Esophagus squamous epithelium (tissue), 5 donors: ENCODE data around the gene KDM6B. TPM values are rescaled to one million over a fixed set of nuclear protein-coding genes. Genes with fewer than 3 reads are reported as not detected.

ENCODE experiments used
- DNase-seq: peaks from one replicate; lab custom pipeline; 2025; lab: John Stamatoyannopoulos, UW
- H3K27ac ChIP-seq, 4 donors: fragments of 200-600 bp; sonication (generic); one replicate each; pipeline ENCODE4 v1.5.1; 2016 to 2019; ENCODE audit warnings: mild to moderate bottlenecking in 1 of 4
- H3K27me3 ChIP-seq, 4 donors: fragments of 200-600 bp; sonication (generic); 1 replicate in 3 of 4; 2 replicates in 1 of 4; pipeline versions ENCODE4 v1.5.1 to v1.6.0; 2017 to 2021; ENCODE audit warnings: antibody characterized with exemption in 1 of 4
- H3K36me3 ChIP-seq, 3 donors: fragments of 200-600 bp; sonication (generic); one replicate each; pipeline ENCODE4 v1.5.1; 2016 to 2019
- H3K4me1 ChIP-seq, 3 donors: fragments of 200-600 bp; sonication (generic); one replicate each; pipeline ENCODE4 v1.5.1; 2017 to 2019
- H3K4me3 ChIP-seq, 4 donors: fragments of 200-600 bp; sonication (generic); 1 replicate in 3 of 4; 2 replicates in 1 of 4; pipeline ENCODE4 v1.5.1; 2016 to 2019; ENCODE audit warnings: mild to moderate bottlenecking in 2 of 4, moderate library complexity in 1 of 4
- H3K9me3 ChIP-seq, 3 donors: fragments of 200-600 bp; sonication (generic); one replicate each; pipeline ENCODE4 v1.5.1; 2016 to 2019
- POLR2A ChIP-seq, 4 donors: fragments of 450-650 bp; IDR thresholded peaks; one replicate each; pipeline ENCODE4 v1.6.1; 2017; ENCODE audit warnings: antibody characterized with exemption in 4 of 4, mild to moderate bottlenecking in 4 of 4, moderate library complexity in 3 of 4
- WGBS, 2 donors: methylation state at CpG; one replicate each; pipeline ENCODE4 v1.1.5; 2018; 5-methylcytosine and 5-hydroxymethylcytosine counted together
- intact Hi-C: fragments of 100-400 bp; cut with DNase I; formaldehyde crosslinking; loops from one replicate; pipeline ENCODE4 v1.15.0; 2022
- total RNA-seq, 4 donors: library from RNA; depleted of rRNA; stranded (reverse); fragments of >200 nt; gene quantifications; one replicate each; pipeline ENCODE4 v1.1.0, GENCODE V29; 2016
- TF ChIP-seq, protein P1 (sequence below), 6 experiments: fragments of 450-650 bp in 4 of 6; fragments of 200-600 bp in 2 of 6; sonication (generic) in 2 of 6; IDR thresholded peaks; one replicate each; pipeline ENCODE4 v1.5.1; 2016 to 2019; ENCODE audit warnings: antibody characterized with exemption in 6 of 6, mild to moderate bottlenecking in 4 of 6, moderate library complexity in 4 of 6
- donor health status: DM: yes; HTN: yes; CAD: no.

KDM6B gene
- total RNA-seq, 4 donors from 2014 or later = 6.7 to 14.6 (median 7.5) TPM

DNA sequence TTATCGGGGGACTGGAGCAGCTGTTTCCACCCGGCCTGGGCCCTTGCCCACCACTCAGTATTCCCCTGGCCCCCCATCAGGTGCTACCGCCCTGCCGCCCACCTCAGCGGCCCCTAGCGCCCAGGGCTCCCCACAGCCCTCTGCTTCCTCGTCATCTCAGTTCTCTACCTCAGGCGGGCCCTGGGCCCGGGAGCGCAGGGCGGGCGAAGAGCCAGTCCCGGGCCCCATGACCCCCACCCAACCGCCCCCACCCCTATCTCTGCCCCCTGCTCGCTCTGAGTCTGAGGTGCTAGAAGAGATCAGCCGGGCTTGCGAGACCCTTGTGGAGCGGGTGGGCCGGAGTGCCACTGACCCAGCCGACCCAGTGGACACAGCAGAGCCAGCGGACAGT, 14.7 kb downstream of the KDM6B start:
- Histone ChIP-seq H3K9me3 (no peaks in the 10 kb centered on the region), H3K36me3 (peaks cover 48 to 82% (median 50%) of the 10 kb centered on the region in 3 donors), H3K27ac (no peak overlapping the region), H3K4me1 (peaks cover 19 to 55% (median 25%) of the 10 kb centered on the region in 3 donors), H3K27me3 (no peaks in the 10 kb centered on the region), H3K4me3 (no peak overlapping the region)
- no peak for DNase-seq
- intact Hi-C loops = no loop called here
- TF ChIP-seq POLR2A (IDR thresholded peaks at IDR 0.05) = no peak
- TF ChIP-seq, protein P1, sequence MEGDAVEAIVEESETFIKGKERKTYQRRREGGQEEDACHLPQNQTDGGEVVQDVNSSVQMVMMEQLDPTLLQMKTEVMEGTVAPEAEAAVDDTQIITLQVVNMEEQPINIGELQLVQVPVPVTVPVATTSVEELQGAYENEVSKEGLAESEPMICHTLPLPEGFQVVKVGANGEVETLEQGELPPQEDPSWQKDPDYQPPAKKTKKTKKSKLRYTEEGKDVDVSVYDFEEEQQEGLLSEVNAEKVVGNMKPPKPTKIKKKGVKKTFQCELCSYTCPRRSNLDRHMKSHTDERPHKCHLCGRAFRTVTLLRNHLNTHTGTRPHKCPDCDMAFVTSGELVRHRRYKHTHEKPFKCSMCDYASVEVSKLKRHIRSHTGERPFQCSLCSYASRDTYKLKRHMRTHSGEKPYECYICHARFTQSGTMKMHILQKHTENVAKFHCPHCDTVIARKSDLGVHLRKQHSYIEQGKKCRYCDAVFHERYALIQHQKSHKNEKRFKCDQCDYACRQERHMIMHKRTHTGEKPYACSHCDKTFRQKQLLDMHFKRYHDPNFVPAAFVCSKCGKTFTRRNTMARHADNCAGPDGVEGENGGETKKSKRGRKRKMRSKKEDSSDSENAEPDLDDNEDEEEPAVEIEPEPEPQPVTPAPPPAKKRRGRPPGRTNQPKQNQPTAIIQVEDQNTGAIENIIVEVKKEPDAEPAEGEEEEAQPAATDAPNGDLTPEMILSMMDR (IDR thresholded peaks at IDR 0.05) = no peak
- 81 to 93% methylated on average over 12 of the region's 21 CpGs for WGBS, 2 donors

- no peak for DNase-seq
These were observed 15.2 kb downstream of the KDM6B start for GRCh38 chr17:7849130-7849750.

GRCh38 chr17:7849751-7850504, 15.9 kb downstream of the KDM6B start:
- no peak for DNase-seq
- Histone ChIP-seq H3K27ac (no peak overlapping the region), H3K4me1 (peaks cover 18 to 56% (median 27%) of the 10 kb centered on the region in 3 donors), H3K4me3 (no peak overlapping the region), H3K36me3 (peaks cover 48 to 87% (median 50%) of the 10 kb centered on the region in 3 donors), H3K9me3 (no peaks in the 10 kb centered on the region), H3K27me3 (no peaks in the 10 kb centered on the region)
- intact Hi-C loops = no loop called here
- 84 to 93% methylated on average over 4 to 8 of the region's 12 CpGs for WGBS, 2 donors
- TF ChIP-seq, protein P1 (IDR thresholded peaks at IDR 0.05) = no peak
- no peak for TF ChIP-seq POLR2A (IDR thresholded peaks at IDR 0.05)

More at GRCh38 chr17:7849130-7849750, 15.2 kb downstream of the KDM6B start:
- Histone ChIP-seq H3K27me3 (no peaks in the 10 kb centered on the region), H3K4me1 (peaks cover 19 to 53% (median 25%) of the 10 kb centered on the region in 3 donors), H3K4me3 (no peak overlapping the region), H3K27ac (no peak overlapping the region), H3K9me3 (no peaks in the 10 kb centered on the region), H3K36me3 (peaks cover 48 to 87% (median 50%) of the 10 kb centered on the region in 3 donors)
- TF ChIP-seq, protein P1 (IDR thresholded peaks at IDR 0.05) = no peak
- no peak for TF ChIP-seq POLR2A (IDR thresholded peaks at IDR 0.05)
- intact Hi-C loops = no loop called here
- 87 to 93% methylated on average over 9 to 26 of the region's 35 CpGs for WGBS, 2 donors

DNA sequence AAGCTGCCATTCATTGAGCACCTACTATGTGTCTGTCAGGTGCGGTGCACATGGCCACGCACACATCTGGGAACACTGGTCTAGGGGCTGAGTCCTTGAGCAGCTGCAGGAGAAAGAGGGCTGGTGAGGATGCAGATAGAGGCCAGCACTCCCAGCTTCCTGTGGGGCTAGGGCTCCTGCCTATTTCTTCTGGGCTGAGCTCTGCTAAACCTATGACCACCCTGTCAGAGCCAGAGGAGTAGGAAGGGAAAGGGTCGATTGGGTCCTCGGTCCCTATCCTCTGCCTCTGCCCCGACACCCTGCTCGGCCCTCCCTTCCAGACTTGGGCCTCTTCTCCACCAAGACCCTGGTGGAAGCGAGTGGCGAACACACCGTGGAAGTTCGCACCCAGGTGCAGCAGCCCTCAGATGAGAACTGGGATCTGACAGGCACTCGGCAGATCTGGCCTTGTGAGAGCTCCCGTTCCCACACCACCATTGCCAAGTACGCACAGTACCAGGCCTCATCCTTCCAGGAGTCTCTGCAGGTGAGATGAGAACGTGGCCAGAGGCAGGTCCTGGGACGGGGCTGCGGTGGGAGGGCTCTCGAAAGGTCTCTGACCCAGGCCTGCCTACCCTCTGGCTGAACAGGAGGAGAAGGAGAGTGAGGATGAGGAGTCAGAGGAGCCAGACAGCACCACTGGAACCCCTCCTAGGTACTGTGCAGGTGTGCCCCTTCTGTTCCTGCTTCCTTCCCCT, 16.9 kb downstream of the KDM6B start:
- no peak for DNase-seq
- H3K36me3 ChIP-seq = peaks cover 46 to 80% (median 48%) of the 10 kb centered on the region in 3 donors
- WGBS, 2 donors = 87 to 90% methylated on average over 6 to 13 of the region's 17 CpGs
- intact Hi-C loops = no loop called here
- H3K27me3 ChIP-seq = no peaks in the 10 kb centered on the region
- peak overlapping the region in 2 of 4 donors; percentile 21 to 31 for H3K4me3 ChIP-seq
- H3K4me1 ChIP-seq = peaks cover 17 to 56% (median 25%) of the 10 kb centered on the region in 3 donors
- no peaks in the 10 kb centered on the region for H3K9me3 ChIP-seq
- TF ChIP-seq, protein P1 (IDR thresholded peaks at IDR 0.05) = no peak
- no peak for TF ChIP-seq POLR2A (IDR thresholded peaks at IDR 0.05)
- H3K27ac ChIP-seq = peak overlapping the region in 2 of 4 donors; percentile 14 to 66
